Islet precursor cell (in vitro differentiated cells): ENCODE results near the gene TRIO.

ENCODE experiments used
- DNase-seq: peaks from one replicate; pipeline ENCODE4 v3.0.0-alpha.2; 2018

Gene TRIO

DNA sequence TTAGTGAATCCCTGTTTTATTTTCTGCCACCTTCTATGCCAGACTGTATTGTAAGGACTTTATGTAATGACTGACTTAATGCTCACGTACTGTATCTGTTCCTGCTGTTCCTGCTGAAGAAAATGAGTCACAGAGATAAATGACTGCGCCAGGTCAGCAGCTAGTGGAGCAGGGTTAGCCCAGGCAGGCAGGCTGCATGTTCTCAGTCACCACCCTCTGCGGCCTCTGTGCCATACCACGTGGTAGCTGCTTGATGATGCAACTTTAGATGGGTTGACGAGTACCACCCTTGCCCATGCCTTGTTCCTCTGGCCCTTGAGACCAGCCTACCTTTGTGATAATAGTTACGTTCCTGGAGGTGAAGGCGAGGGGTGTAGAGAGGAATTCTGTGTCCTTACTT is 161.9 kb downstream of the TRIO start:
- peak; percentile 72 for DNase-seq

GRCh38 chr5:14306329-14306815 is 163.2 kb downstream of the TRIO start:
- DNase-seq = no peak

- no peak for DNase-seq
Measured at GRCh38 chr5:14308384-14309154, 165.4 kb downstream of the TRIO start.

DNA sequence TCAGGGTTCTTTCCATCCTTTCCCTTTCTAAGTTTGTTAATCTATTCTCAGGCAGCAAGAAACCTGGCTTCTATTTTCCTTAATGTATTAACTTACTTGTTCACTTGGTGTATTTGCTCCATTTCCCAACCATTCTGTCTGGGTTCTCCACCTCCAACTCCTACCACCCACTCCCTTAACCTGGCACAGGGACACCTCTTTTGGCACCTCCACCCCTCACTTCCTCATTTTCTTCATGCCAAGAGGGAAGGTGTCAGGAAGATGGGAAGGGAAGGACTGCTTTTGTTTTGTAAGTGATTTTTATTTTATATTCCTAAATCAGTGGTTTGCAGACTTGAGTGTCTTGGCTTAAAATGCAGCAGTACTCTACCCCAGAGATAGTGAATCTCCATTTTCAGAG is 166.1 kb downstream of the TRIO start:
- DNase-seq = no peak

GRCh38 chr5:14309878-14310531 is 166.9 kb downstream of the TRIO start:
- no peak for DNase-seq

DNA sequence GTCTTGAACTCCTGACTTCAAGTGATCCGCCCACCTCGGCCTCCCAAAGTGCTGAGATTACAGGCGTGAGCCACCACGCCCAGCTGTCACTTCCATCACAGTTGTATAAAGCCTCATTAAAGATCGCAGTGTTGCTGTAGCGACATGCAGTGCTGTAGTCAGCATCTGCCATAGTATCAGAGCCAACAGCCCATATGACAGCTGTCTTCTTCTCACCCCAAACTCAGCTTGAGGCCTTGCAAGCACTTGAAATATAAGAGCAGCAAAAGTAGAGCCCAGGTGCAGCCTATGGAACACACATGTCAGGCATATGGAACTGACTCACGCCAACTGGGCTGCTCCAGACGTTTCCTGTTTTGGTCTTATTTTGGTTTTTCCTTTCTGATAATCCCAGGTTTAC is 167.8 kb downstream of the TRIO start:
- DNase-seq = no peak

DNA sequence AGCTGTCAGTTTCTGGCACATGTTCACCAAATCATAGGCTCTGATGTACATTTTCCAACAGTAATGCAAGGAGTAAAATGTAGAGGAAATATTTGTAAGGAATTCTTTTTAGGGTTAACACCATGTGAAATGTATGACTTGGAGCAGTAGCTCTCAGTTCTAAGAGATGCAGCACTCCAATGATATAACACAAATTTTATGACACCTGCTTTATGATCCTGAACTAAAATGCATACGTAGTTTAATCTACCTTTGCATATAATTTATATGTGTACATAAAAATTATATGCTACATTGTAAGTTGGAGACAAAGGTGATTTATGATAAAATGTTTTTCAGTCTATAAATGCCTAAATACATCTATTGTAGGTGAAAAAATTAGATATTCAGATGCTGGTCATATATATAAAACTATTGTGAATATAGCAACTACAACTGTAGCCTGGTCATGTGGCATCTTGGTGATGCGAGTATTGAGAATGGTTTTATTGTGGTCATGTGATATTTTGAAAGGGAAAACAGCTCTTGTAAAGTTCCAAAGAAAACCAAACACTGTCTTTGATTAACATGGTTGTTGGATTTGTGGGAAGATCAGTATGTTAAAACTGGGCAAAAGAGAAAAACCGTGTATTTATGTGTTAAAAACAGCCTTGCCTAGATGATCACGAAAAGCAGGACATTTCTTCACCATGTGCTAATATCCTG is 171.0 kb downstream of the TRIO start:
- no peak for DNase-seq

GRCh38 chr5:14316471-14316870 is 173.3 kb downstream of the TRIO start:
- DNase-seq = no peak

DNA sequence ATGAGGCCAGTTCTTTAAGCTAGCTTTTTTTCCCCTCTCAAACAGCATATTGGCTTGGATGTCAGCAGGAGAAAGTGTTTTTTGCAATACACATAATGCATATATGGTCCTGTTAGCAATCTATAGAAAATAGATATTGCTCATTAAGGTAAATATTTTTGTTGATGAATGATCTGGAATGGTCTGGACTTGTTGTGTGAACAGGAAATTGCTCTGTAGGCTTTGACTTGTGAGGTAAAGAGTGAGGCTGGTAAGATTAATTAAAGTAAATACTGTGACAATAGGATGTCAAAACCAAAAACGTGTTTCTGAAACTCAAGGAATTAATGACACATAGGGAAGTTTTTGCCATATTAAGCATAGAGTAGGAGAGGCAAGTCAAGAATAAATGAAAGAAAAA is 176.0 kb downstream of the TRIO start:
- no peak for DNase-seq

GRCh38 chr5:14321936-14322335 is 178.8 kb downstream of the TRIO start:
- no peak for DNase-seq

- no peak for DNase-seq
Measured at GRCh38 chr5:14322437-14323187, 179.5 kb downstream of the TRIO start.

DNA sequence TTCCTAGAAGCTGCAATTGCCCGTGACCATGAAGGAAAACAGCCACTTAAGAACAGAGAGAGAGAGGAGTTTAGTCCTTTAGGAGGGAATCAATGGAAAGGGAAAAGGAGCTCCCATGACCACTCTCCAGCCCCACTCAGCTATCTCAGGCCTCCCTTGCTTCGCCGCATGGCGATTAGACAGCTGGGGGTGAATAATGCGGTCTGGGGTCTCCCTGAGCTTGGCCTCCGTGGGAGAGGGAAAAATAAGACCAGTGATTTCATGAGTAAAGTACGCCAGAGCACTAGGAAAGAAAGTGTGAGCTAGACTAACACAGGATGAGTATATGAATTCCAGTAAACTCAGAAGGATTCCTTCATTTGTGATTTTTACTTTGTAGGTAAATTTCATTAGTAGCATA is 180.3 kb downstream of the TRIO start:
- no peak for DNase-seq

DNA sequence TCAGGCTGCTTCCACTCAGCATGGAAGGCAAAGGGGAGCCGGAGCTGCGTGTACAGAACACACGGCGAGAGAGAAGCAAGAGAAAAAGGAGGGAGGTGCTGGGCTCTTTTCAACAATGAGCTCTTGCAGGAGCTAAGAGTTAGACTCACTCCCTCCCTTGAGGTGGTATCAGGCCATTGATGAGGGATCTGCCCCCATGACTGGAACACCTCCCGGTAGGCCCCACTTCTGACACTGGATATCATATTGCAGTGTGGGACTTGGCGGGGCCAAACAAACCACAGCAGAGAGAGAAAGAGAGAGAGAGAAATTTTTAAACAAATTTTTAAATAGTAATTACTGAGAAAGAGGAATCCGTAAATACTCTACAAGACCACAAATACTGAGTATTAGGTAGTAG is 182.2 kb downstream of the TRIO start:
- DNase-seq = no peak

- DNase-seq = no peak
Measured at GRCh38 chr5:14326035-14326903, 183.1 kb downstream of the TRIO start.

DNA sequence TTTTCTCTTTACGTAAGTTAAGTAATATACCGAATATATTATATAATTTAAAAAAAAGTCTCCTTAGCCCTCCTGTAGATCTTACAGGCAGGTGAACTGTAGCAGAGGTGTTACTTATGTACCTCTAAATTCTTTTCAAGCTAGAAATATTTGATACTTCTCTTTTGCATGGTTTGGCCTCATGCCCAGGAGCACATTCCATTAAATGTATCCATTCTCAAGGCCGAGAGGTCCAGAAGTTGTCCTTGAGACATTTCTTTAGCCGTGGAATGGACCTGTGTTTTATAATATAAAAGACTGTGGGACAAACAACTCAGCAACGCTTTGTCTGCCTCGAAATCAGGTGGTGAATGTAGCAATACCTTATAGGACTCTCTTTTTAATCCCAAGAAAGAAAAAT is 184.5 kb downstream of the TRIO start:
- DNase-seq = no peak

DNA sequence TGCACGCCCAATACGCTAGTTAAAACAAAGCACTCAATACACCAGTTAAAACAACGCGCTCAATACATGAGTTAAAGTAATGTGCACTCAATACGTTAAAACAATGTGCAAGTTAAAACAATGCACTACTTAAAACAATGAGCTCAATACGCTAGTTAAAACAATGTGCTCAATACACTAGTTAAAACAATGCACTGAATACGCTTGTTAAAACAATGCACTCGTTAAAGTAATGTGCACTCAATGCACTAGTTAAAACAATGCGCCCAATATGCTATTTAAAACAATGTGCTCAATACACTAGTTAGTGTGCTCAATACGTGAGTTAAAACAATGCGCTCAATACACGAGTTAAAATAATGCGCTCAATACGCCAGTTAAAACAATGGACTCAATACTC is 185.0 kb downstream of the TRIO start:
- DNase-seq = no peak

GRCh38 chr5:14330291-14330690 is 187.1 kb downstream of the TRIO start:
- DNase-seq = no peak

DNA sequence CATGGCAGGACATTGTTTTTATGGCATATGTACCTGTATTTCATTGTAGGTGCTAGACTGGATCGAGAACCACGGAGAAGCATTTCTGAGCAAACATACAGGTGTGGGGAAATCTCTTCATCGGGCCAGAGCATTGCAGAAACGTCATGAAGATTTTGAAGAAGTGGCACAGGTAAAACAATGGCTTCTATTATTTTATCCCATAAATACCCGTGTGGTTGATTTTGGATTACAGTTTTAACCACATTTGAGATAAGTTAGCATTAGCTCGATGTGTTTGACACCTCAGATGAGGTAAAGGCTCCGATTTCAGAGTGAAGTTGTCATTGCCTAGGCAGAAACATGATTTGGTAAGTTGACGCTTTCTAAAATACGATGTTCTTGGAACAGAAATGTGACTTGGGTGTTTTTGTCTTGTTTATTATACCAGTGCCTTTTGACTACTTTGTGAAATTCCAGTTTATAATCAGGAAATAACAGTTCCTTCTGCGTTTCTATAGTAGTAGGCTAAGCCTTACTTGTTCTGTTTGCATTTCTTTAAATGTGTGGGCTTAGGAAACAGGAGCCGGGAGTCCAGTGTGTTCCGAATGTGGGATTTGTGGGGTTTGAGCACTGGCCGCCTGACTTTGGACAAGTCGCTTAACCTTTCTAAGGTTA is 187.7 kb downstream of the TRIO start:
- no peak for DNase-seq

- no peak for DNase-seq
Measured at GRCh38 chr5:14331386-14331781, 188.2 kb downstream of the TRIO start.

DNA sequence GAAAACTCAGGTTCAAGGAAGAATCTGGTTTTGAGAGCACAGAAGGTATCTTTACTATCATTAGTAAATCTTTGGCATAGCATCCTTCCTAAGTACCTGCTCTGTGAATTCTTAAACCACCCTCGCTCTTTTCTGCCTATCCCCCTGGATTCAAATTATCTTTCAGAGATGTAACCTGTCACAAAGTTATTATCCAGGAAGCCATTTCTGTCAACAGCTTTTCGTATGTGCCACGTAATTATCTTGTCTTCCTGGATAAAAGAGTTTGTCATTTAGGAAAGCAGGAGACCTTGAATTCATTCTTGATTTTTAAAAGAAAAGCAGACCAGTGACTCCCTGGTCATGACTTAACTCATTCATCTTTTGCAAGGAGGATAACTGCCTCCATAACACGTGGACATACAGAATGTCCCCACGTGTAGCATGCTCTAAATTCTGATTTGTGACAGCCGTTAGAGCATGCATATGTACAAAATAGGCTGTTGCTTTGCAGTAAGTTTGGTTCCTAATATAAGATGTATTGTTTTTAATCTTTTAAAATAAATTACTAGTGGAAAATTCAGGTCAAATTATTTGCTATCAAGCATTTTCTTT is 189.0 kb downstream of the TRIO start:
- DNase-seq = no peak

DNA sequence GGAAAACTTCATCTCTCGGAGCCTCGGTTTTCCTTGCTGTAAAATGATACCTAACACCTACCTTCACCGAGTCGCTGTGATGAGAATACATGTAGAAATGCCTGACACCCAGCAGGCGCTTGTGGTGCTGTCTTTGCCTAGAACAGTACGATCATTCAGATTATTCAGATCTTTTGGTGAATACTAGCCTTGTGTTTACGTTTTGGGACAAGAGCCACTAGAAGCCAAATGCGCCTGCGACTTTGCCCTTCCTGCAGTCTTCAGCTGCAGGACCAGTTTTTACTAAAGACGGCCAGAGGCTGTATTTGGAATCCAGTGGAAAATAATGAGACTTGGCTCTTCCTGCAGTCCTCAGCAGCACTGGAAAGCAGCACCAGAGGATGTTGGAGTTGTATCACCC is 189.6 kb downstream of the TRIO start:
- DNase-seq = no peak
